CD14-positive monocyte (primary cell): Measurements from ENCODE around the gene HERC2. TPM values are rescaled to one million over a fixed set of nuclear protein-coding genes. Genes with fewer than 3 reads are reported as not detected.
"Not testable (repeated sequence)": the region's sequence is repeated elsewhere in the genome, so short reads cannot be mapped to it uniquely, and the experiment has no call there.

Experiments used
- DNase-seq, 3 donors: peaks; one replicate each; pipeline ENCODE4 v3.0.0-alpha.2; 2011 to 2022
- H2AFZ ChIP-seq: 2 replicates; pipeline ENCODE4 v1.6.0; 2012; ENCODE audit warnings: mild to moderate bottlenecking, low read depth, low read length, inconsistent platforms; ENCODE audit not compliant: insufficient read depth, poor library complexity, severe bottlenecking
- H3K27ac ChIP-seq, 2 donors: 1 replicate in 1 of 2; 2 replicates in 1 of 2; pipeline ENCODE4 v1.5.1; 2012 to 2013; ENCODE audit warnings: low read length in 2 of 2, control low read depth in 1 of 2, inconsistent platforms in 1 of 2, low read depth in 1 of 2, mild to moderate bottlenecking in 1 of 2
- H3K27me3 ChIP-seq, 2 donors: one replicate each; pipeline versions ENCODE4 v1.6.0 to v1.6.1; 2011 to 2013; ENCODE audit warnings: low read length in 2 of 2; ENCODE audit not compliant: control insufficient read depth in 2 of 2, insufficient read depth in 2 of 2
- H3K36me3 ChIP-seq, 2 donors: replicated peaks in 1 of 2; 1 replicate in 1 of 2; 2 replicates in 1 of 2; pipeline versions ENCODE4 v1.5.1 to v1.6.1; 2012 to 2013; ENCODE audit warnings: low read length in 2 of 2, control low read depth in 1 of 2, inconsistent platforms in 1 of 2, mild to moderate bottlenecking in 1 of 2; ENCODE audit not compliant: insufficient read depth in 2 of 2, control insufficient read depth in 1 of 2
- H3K4me1 ChIP-seq, 2 donors: 1 replicate in 1 of 2; 2 replicates in 1 of 2; pipeline versions ENCODE4 v1.5.1 to v1.6.1; 2012 to 2013; ENCODE audit warnings: low read length in 2 of 2, control low read depth in 1 of 2, inconsistent platforms in 1 of 2, mild to moderate bottlenecking in 1 of 2, moderate library complexity in 1 of 2; ENCODE audit not compliant: insufficient read depth in 2 of 2, control insufficient read depth in 1 of 2
- H3K4me2 ChIP-seq: replicated peaks from 2 replicates; pipeline ENCODE3; 2012; ENCODE audit warnings: low read length, moderate library complexity, mild to moderate bottlenecking; ENCODE audit not compliant: poor library complexity, severe bottlenecking; ENCODE audit errors: extremely low read depth
- H3K4me3 ChIP-seq, 3 experiments: fragments of 200-600 bp in 1 of 3; sonication (generic) in 1 of 3; replicated peaks in 1 of 3; 1 replicate in 2 of 3; 2 replicates in 1 of 3; pipeline ENCODE4 v1.5.1; 2011 to 2013; ENCODE audit warnings: low read length in 3 of 3, mild to moderate bottlenecking in 3 of 3, control low read depth in 2 of 3, low read depth in 2 of 3, inconsistent platforms in 1 of 3, moderate library complexity in 1 of 3
- H3K79me2 ChIP-seq: 2 replicates; pipeline ENCODE4 v1.6.0; 2012; ENCODE audit warnings: mild to moderate bottlenecking, control low read depth, inconsistent platforms, low read length, moderate library complexity; ENCODE audit not compliant: insufficient read depth
- H3K9ac ChIP-seq: 2 replicates; pipeline ENCODE4 v1.6.0; 2017; ENCODE audit warnings: low read length, mild to moderate bottlenecking; ENCODE audit not compliant: insufficient read depth, poor library complexity, severe bottlenecking
- H3K9me3 ChIP-seq, 2 donors: replicated peaks in 1 of 2; 1 replicate in 1 of 2; 2 replicates in 1 of 2; pipeline versions ENCODE4 v1.5.1 to v1.6.1; 2012 to 2013; ENCODE audit warnings: low read length in 2 of 2, control low read depth in 1 of 2; ENCODE audit not compliant: control insufficient read depth in 1 of 2, insufficient read depth in 1 of 2
- H4K20me1 ChIP-seq: 2 replicates; pipeline ENCODE4 v1.6.0; 2012; ENCODE audit warnings: mild to moderate bottlenecking, low read length, control low read depth, moderate library complexity; ENCODE audit not compliant: insufficient read depth
- H3K27ac Mint-ChIP-seq, 7 donors: one replicate each; pipeline ENCODE4 v1.8.0; 2020; ENCODE audit warnings: mild to moderate bottlenecking in 7 of 7, mixed read lengths in 7 of 7, moderate library complexity in 6 of 7, inconsistent platforms in 2 of 7
- H3K27me3 Mint-ChIP-seq, 3 donors: one replicate each; pipeline ENCODE4 v1.8.0; 2021 to 2022; ENCODE audit warnings: low read depth in 3 of 3, mild to moderate bottlenecking in 3 of 3, mixed read lengths in 3 of 3, moderate library complexity in 3 of 3, inconsistent platforms in 1 of 3
- H3K36me3 Mint-ChIP-seq, 2 donors: one replicate each; pipeline ENCODE4 v1.8.0; 2020; ENCODE audit warnings: mixed read lengths in 2 of 2, inconsistent platforms in 1 of 2, mild to moderate bottlenecking in 1 of 2
- H3K4me1 Mint-ChIP-seq: one replicate; pipeline ENCODE4 v1.8.0; 2020; ENCODE audit warnings: mild to moderate bottlenecking, mixed read lengths
- H3K4me3 Mint-ChIP-seq, 2 donors: one replicate each; pipeline ENCODE4 v1.8.0; 2020; ENCODE audit warnings: mild to moderate bottlenecking in 2 of 2, mixed read lengths in 2 of 2, moderate library complexity in 1 of 2
- H3K9me3 Mint-ChIP-seq, 7 donors: one replicate each; pipeline ENCODE4 v1.8.0; 2020 to 2022; ENCODE audit warnings: mixed read lengths in 7 of 7, mild to moderate bottlenecking in 6 of 7, moderate library complexity in 6 of 7, inconsistent platforms in 2 of 7
- WGBS: methylation state at CpG from one replicate; pipeline ENCODE4 v1.1.5; 2013; ENCODE audit warnings: missing lambda C conversion rate; ENCODE audit not compliant: insufficient coverage; 5-methylcytosine and 5-hydroxymethylcytosine counted together
- intact Hi-C, 2 donors: fragments of 100-400 bp; cut with micrococcal nuclease; formaldehyde crosslinking; loops; one replicate each; pipeline versions ENCODE4 v1.15.0 to v1.15.1; 2023
- polyA plus RNA-seq, 3 donors: library from polyadenylated mRNA; depleted of rRNA in 1 of 3; unstranded in 2 of 3; stranded (reverse) in 1 of 3; fragments of 300-500 nt in 2 of 3; fragments of >200 nt in 1 of 3; fragmentation: Illumina TruSeq in 2 of 3; gene quantifications; 1 replicate in 2 of 3; 2 replicates in 1 of 3; pipeline ENCODE4 v1.2.3, GENCODE V29; 2012 to 2021
- TF ChIP-seq, protein P1 (sequence below): fragments of 200-600 bp; IDR thresholded peaks from one replicate; pipeline ENCODE4 v1.8.0; 2022; ENCODE audit warnings: antibody characterized with exemption, mild to moderate bottlenecking

The HERC2 gene
- polyA plus RNA-seq, 3 donors = 3.1 to 9.0 (median 4.7) TPM

DNA sequence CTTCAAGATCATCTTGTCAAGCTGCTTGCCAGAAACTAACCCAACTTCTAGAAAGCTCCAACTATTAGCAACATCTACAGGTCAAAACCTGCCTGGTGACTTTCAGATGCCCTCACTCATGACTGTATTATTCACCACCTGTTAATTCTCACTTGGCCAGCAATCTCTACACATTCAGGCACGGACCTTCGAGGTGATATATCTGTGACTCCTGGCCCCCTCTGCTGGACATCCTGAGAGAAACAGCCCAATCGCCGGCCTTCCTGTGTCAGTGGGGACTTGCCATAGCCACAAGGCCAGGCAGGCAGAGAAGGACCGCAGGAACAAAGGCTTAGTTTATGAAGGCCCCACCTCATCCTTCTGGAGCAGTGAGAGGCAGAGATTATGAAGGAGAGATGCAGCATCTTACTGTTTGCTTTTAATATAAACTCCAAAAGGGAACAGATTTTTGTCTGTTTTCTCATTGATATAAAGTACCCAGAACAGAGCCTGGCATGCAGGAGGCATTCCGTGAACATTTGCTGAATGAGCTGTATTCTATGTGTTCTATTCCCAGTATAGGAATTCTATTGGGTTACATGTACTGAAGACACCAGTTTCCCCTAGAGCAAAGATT, 198.5 kb downstream of the HERC2 start:
- Histone ChIP-seq H3K27me3 (no peaks in the 10 kb centered on the region), H3K4me3 (no peak overlapping the region), H3K9me3 (no peaks in the 10 kb centered on the region), H3K9ac (no peak overlapping the region), H3K4me1 (no peaks in the 10 kb centered on the region), H3K4me2 (no peak overlapping the region), H3K36me3 (peaks cover 18 to 48% of the 10 kb centered on the region in 2 donors), H2AFZ (no peak overlapping the region), H3K27ac (no peak overlapping the region), H4K20me1 (no peaks in the 10 kb centered on the region), H3K79me2 (no peaks in the 10 kb centered on the region)
- Mint-ChIP-seq H3K9me3 (no peaks in the 10 kb centered on the region), H3K27ac (no peak overlapping the region), H3K36me3 (peaks cover 36 to 61% of the 10 kb centered on the region in 2 donors), H3K27me3 (no peaks in the 10 kb centered on the region), H3K4me3 (no peak overlapping the region), H3K4me1 (peaks cover 11% of the 10 kb centered on the region)
- TF ChIP-seq, protein P1, sequence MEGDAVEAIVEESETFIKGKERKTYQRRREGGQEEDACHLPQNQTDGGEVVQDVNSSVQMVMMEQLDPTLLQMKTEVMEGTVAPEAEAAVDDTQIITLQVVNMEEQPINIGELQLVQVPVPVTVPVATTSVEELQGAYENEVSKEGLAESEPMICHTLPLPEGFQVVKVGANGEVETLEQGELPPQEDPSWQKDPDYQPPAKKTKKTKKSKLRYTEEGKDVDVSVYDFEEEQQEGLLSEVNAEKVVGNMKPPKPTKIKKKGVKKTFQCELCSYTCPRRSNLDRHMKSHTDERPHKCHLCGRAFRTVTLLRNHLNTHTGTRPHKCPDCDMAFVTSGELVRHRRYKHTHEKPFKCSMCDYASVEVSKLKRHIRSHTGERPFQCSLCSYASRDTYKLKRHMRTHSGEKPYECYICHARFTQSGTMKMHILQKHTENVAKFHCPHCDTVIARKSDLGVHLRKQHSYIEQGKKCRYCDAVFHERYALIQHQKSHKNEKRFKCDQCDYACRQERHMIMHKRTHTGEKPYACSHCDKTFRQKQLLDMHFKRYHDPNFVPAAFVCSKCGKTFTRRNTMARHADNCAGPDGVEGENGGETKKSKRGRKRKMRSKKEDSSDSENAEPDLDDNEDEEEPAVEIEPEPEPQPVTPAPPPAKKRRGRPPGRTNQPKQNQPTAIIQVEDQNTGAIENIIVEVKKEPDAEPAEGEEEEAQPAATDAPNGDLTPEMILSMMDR = peak; percentile 54
- intact Hi-C loops = no loop called here
- WGBS = 50% methylated on average over 2 of the region's 6 CpGs
- DNase-seq = peak in 2 of 3 donors; percentile 5 to 15

GRCh38 chr15:28122038-28122949, 199.7 kb downstream of the HERC2 start:
- Mint-ChIP-seq H3K27me3 (no peaks in the 10 kb centered on the region), H3K9me3 (no peaks in the 10 kb centered on the region), H3K4me3 (no peak overlapping the region), H3K27ac (peak overlapping the region in 1 of 7 donors; percentile 79), H3K36me3 (peaks cover 41 to 68% of the 10 kb centered on the region in 2 donors), H3K4me1 (peaks cover 1% of the 10 kb centered on the region)
- Histone ChIP-seq H3K27me3 (no peaks in the 10 kb centered on the region), H3K79me2 (no peaks in the 10 kb centered on the region), H3K4me2 (no peak overlapping the region), H3K9me3 (no peaks in the 10 kb centered on the region), H3K36me3 (peaks cover 18 to 54% of the 10 kb centered on the region in 2 donors), H2AFZ (no peak overlapping the region), H3K27ac (no peak overlapping the region), H3K4me3 (no peak overlapping the region), H3K4me1 (no peaks in the 10 kb centered on the region), H3K9ac (no peak overlapping the region), H4K20me1 (no peaks in the 10 kb centered on the region)
- no peak for DNase-seq
- WGBS = 90% methylated on average over 24 of the region's 28 CpGs
- intact Hi-C loops = no loop called here
- TF ChIP-seq, protein P1 = no peak

- H3K4me2 ChIP-seq, H3K27me3 ChIP-seq, H3K79me2 ChIP-seq, H3K4me1 Mint-ChIP-seq, H3K4me1 ChIP-seq, DNase-seq, H4K20me1 ChIP-seq, H2AFZ ChIP-seq, H3K9ac ChIP-seq, H3K27ac ChIP-seq, H3K4me3 ChIP-seq, H3K9me3 ChIP-seq, intact Hi-C loops, H3K9me3 Mint-ChIP-seq, H3K4me3 Mint-ChIP-seq, H3K27me3 Mint-ChIP-seq: not testable (repeated sequence)
- WGBS = 87% methylated on average over 6 of the region's 16 CpGs
- Mint-ChIP-seq H3K27ac (peak overlapping the region in 1 of 7 donors; percentile 44), H3K36me3 (peaks cover 43 to 70% of the 10 kb centered on the region in 2 donors)
- H3K36me3 ChIP-seq = peaks cover 23 to 55% of the 10 kb centered on the region in 2 donors
Observed at GRCh38 chr15:28121577-28121976, 200.4 kb downstream of the HERC2 start.
